ENCODE measurements around the gene HMCN2.

Gene HMCN2

GRCh38 chr9:130428086-130428665 lies 162.6 kb downstream of the HMCN2 start:
- TF ChIP-seq MAX (IDR thresholded peaks at IDR 0.05) (no peak), TCF12 (IDR thresholded peaks at IDR 0.05; ENCODE audit: low read depth) (no peak)

GRCh38 chr9:130429381-130429780 lies 163.8 kb downstream of the HMCN2 start:
- TF ChIP-seq CEBPB (IDR thresholded peaks at IDR 0.05) (no peak), TEAD4 (IDR thresholded peaks at IDR 0.05) (no peak), TCF12 (IDR thresholded peaks at IDR 0.05; ENCODE audit: low read depth) (no peak), EGR1 (IDR thresholded peaks at IDR 0.05) (no peak), TAF1 (IDR thresholded peaks at IDR 0.05; ENCODE audit: low read depth) (no peak), YY1 (IDR thresholded peaks at IDR 0.05; ENCODE audit: low read depth) (no peak), MAX (IDR thresholded peaks at IDR 0.05) (no peak), NFIC (IDR thresholded peaks at IDR 0.05) (no peak), CREB1 (IDR thresholded peaks at IDR 0.05; ENCODE audit: low read depth) (no peak), EP300 (IDR thresholded peaks at IDR 0.05; ENCODE audit: borderline replicate concordance) (no peak), ZBTB7A (IDR thresholded peaks at IDR 0.05; ENCODE audit: low read depth) (no peak), FOXM1 (IDR thresholded peaks at IDR 0.05; ENCODE audit: borderline replicate concordance, low read depth) (no peak), RAD21 (IDR thresholded peaks at IDR 0.05; ENCODE audit: low read depth) (no peak), USF1 (IDR thresholded peaks at IDR 0.05) (no peak)

GRCh38 chr9:130429831-130430230 lies 164.3 kb downstream of the HMCN2 start:
- TF ChIP-seq TAF1 (IDR thresholded peaks at IDR 0.05; ENCODE audit: low read depth) = no peak
- TF ChIP-seq NFIC (IDR thresholded peaks at IDR 0.05) = no peak
- no peak for TF ChIP-seq REST (IDR thresholded peaks at IDR 0.05; ENCODE audit: low read depth)
- TF ChIP-seq YY1 (IDR thresholded peaks at IDR 0.05; ENCODE audit: low read depth) = no peak
- TF ChIP-seq CEBPB (IDR thresholded peaks at IDR 0.05) = no peak
- no peak for TF ChIP-seq CREB1 (IDR thresholded peaks at IDR 0.05; ENCODE audit: low read depth)
- TF ChIP-seq RAD21 (IDR thresholded peaks at IDR 0.05; ENCODE audit: low read depth) = no peak
- TF ChIP-seq ZBTB7A (IDR thresholded peaks at IDR 0.05; ENCODE audit: low read depth) = no peak
- no peak for TF ChIP-seq MAX (IDR thresholded peaks at IDR 0.05)
- TF ChIP-seq TCF12 (IDR thresholded peaks at IDR 0.05; ENCODE audit: low read depth) = no peak
- TF ChIP-seq USF1 (IDR thresholded peaks at IDR 0.05) = no peak
- no peak for TF ChIP-seq EGR1 (IDR thresholded peaks at IDR 0.05)
- no peak for TF ChIP-seq TEAD4 (IDR thresholded peaks at IDR 0.05)
- TF ChIP-seq EP300 (IDR thresholded peaks at IDR 0.05; ENCODE audit: borderline replicate concordance) = no peak
- no peak for TF ChIP-seq FOXM1 (IDR thresholded peaks at IDR 0.05; ENCODE audit: borderline replicate concordance, low read depth)

- no peak for TF ChIP-seq RAD21 (IDR thresholded peaks at IDR 0.05; ENCODE audit: low read depth)
- no peak for TF ChIP-seq TAF1 (IDR thresholded peaks at IDR 0.05; ENCODE audit: low read depth)
- no peak for TF ChIP-seq REST (IDR thresholded peaks at IDR 0.05; ENCODE audit: low read depth)
- no peak for TF ChIP-seq USF1 (IDR thresholded peaks at IDR 0.05)
- TF ChIP-seq FOXM1 (IDR thresholded peaks at IDR 0.05; ENCODE audit: borderline replicate concordance, low read depth) = no peak
- no peak for TF ChIP-seq CEBPB (IDR thresholded peaks at IDR 0.05)
- no peak for TF ChIP-seq TCF12 (IDR thresholded peaks at IDR 0.05; ENCODE audit: low read depth)
- no peak for TF ChIP-seq ZBTB7A (IDR thresholded peaks at IDR 0.05; ENCODE audit: low read depth)
- no peak for TF ChIP-seq MAX (IDR thresholded peaks at IDR 0.05)
- no peak for TF ChIP-seq NFIC (IDR thresholded peaks at IDR 0.05)
- no peak for TF ChIP-seq CREB1 (IDR thresholded peaks at IDR 0.05; ENCODE audit: low read depth)
- TF ChIP-seq EGR1 (IDR thresholded peaks at IDR 0.05) = no peak
These were observed 164.7 kb downstream of the HMCN2 start for GRCh38 chr9:130430232-130430631.
